Measurements from ENCODE around the gene DTD1. TPM values are rescaled to one million over a fixed set of nuclear protein-coding genes. Genes with fewer than 3 reads are reported as not detected.

DTD1 gene
- total and polyA plus RNA-seq, 2 donors: 13.2 to 16.9 TPM

DNA sequence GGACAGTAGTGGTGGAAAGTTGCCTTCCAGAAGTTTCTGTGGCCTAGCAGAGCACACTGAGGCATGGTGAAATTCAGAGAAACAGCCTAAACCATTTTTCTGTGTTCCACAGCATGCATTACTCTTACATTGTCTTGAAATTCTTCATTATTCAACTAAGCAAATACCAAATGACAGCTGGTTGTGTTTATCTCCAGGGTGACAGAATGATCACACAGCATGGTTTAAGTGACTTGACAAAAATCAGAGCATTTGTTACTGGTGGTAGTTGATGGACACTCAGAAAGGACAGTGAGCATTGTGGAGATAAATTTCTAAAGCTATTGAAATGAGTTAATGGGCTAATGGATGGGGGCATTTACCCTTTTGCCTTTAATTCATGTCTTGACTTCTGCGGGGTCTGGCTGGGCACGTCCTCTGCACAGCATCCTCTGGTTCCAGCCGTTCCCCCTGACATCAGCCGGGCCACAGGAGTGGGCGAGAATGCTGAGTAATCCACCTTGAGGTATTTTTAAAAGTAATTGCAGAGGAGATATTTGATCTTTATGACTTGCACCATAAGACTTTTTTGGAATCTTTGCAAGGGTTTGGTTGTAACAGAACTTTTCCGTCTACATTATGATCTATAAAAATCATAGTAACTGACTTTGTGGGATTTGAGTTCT lies 146.8 kb downstream of the DTD1 start:
- Histone ChIP-seq H3K4me1 (ENCODE audit: control insufficient read depth in 2 of 2, insufficient read depth in 2 of 2, low read length in 2 of 2) (no peaks in the 10 kb centered on the region), H3K9me3 (ENCODE audit: control insufficient read depth in 2 of 2, insufficient read depth in 1 of 2, low read length in 1 of 2) (no peaks in the 10 kb centered on the region), H3K4me3 (ENCODE audit: low read length in 2 of 2) (no peak overlapping the region), H3K27ac (ENCODE audit: low read depth in 1 of 2, low read length in 1 of 2) (no peak overlapping the region), H3K27me3 (ENCODE audit: control insufficient read depth in 2 of 2, insufficient read depth in 1 of 2, low read length in 1 of 2) (no peaks in the 10 kb centered on the region), H3K36me3 (ENCODE audit: control insufficient read depth in 2 of 2, insufficient read depth in 2 of 2, low read length in 1 of 2) (no peaks in the 10 kb centered on the region)
- DNase-seq (ENCODE audit: low read depth in 6 of 9, low spot score in 9 of 9): no peak
- WGBS: 95% methylated on average over 6 of the region's 6 CpGs

GRCh38 chr20:18737140-18737539 lies 149.3 kb downstream of the DTD1 start:
- no peak overlapping the region for H3K4me3 ChIP-seq (ENCODE audit: low read length in 2 of 2)
- over 99% methylated on average over 4 of the region's 4 CpGs for WGBS
- no peak for DNase-seq (ENCODE audit: low read depth in 6 of 9, low spot score in 9 of 9)
- H3K36me3 ChIP-seq (ENCODE audit: control insufficient read depth in 2 of 2, insufficient read depth in 2 of 2, low read length in 1 of 2): no peaks in the 10 kb centered on the region
- no peaks in the 10 kb centered on the region for H3K4me1 ChIP-seq (ENCODE audit: control insufficient read depth in 2 of 2, insufficient read depth in 2 of 2, low read length in 2 of 2)
- H3K9me3 ChIP-seq (ENCODE audit: control insufficient read depth in 2 of 2, insufficient read depth in 1 of 2, low read length in 1 of 2): no peaks in the 10 kb centered on the region
- H3K27ac ChIP-seq (ENCODE audit: low read depth in 1 of 2, low read length in 1 of 2): no peak overlapping the region
- H3K27me3 ChIP-seq (ENCODE audit: control insufficient read depth in 2 of 2, insufficient read depth in 1 of 2, low read length in 1 of 2): no peaks in the 10 kb centered on the region

DNA sequence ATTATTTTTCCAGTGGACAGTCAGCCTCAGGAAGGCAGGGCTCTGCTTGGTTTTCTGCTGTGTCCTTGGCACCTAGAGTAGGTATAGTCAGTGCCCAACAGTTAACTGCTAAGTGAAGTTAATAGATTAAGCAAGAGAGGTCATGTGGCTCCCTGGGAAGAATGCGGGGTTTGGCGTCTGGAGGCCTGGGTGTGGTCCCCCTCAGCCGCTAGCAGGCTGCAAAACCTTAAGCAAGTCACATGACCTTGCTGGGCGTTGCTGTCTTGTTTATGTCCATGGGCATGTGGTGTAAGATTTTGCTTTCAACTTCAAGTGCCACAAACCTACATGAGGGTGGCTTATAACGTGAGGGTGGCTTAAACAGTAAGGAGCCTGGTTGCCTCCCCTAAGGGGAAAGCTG lies 150.2 kb downstream of the DTD1 start:
- Histone ChIP-seq H3K4me1 (ENCODE audit: control insufficient read depth in 2 of 2, insufficient read depth in 2 of 2, low read length in 2 of 2) (no peaks in the 10 kb centered on the region), H3K27me3 (ENCODE audit: control insufficient read depth in 2 of 2, insufficient read depth in 1 of 2, low read length in 1 of 2) (no peaks in the 10 kb centered on the region), H3K36me3 (ENCODE audit: control insufficient read depth in 2 of 2, insufficient read depth in 2 of 2, low read length in 1 of 2) (no peaks in the 10 kb centered on the region), H3K9me3 (ENCODE audit: control insufficient read depth in 2 of 2, insufficient read depth in 1 of 2, low read length in 1 of 2) (no peaks in the 10 kb centered on the region), H3K4me3 (ENCODE audit: low read length in 2 of 2) (no peak overlapping the region), H3K27ac (ENCODE audit: low read depth in 1 of 2, low read length in 1 of 2) (no peak overlapping the region)
- no peak for DNase-seq (ENCODE audit: low read depth in 6 of 9, low spot score in 9 of 9)
- 94% methylated on average over 5 of the region's 5 CpGs for WGBS

DNA sequence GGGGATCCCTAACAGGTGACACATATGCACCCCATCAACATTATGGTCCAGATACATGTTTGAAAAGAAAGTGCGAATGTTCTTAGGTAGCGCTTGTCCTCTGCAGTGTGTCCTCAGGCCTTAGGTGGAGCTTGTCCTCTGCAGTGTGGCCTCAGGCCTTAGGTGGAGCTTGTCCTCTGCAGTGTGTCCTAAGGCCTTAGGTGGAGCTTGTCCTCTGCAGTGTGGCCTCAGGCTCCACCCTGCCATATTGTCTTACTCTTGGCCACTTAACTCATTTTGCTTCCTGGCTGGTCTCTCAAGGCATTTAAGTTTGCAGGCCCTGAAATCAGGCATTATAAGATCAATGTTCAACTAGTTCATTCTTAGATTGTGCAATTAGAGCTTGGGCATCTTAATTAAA lies 151.0 kb downstream of the DTD1 start:
- no peaks in the 10 kb centered on the region for H3K36me3 ChIP-seq (ENCODE audit: control insufficient read depth in 2 of 2, insufficient read depth in 2 of 2, low read length in 1 of 2)
- H3K9me3 ChIP-seq (ENCODE audit: control insufficient read depth in 2 of 2, insufficient read depth in 1 of 2, low read length in 1 of 2): no peaks in the 10 kb centered on the region
- H3K4me3 ChIP-seq (ENCODE audit: low read length in 2 of 2): no peak overlapping the region
- H3K27ac ChIP-seq (ENCODE audit: low read depth in 1 of 2, low read length in 1 of 2): no peak overlapping the region
- no peaks in the 10 kb centered on the region for H3K4me1 ChIP-seq (ENCODE audit: control insufficient read depth in 2 of 2, insufficient read depth in 2 of 2, low read length in 2 of 2)
- no peaks in the 10 kb centered on the region for H3K27me3 ChIP-seq (ENCODE audit: control insufficient read depth in 2 of 2, insufficient read depth in 1 of 2, low read length in 1 of 2)
- 97% methylated on average over 2 of the region's 2 CpGs for WGBS
- no peak for DNase-seq (ENCODE audit: low read depth in 6 of 9, low spot score in 9 of 9)

DNA sequence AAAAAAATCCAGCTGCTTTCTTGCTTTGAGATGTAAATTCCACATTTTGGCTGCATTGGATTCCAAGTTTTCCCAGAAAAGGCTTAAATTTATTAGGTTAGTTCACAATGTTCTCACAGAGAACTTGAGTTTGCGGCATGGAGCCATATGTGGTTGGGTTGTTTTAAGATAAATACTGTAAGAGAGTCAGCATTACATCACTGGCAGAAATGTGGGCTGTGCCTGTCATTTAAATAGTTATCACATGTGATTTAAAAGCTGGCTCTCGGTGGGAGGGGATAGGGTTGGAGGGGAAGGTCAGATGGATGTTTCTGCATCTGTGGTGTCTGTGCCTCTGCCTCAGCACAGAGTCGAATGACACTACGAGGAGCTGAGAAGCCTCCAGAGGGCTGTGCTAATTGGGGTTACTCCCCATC lies 151.9 kb downstream of the DTD1 start:
- WGBS: 92% methylated on average over 4 of the region's 4 CpGs
- DNase-seq (ENCODE audit: low read depth in 6 of 9, low spot score in 9 of 9): no peak
- Histone ChIP-seq H3K9me3 (ENCODE audit: control insufficient read depth in 2 of 2, insufficient read depth in 1 of 2, low read length in 1 of 2) (no peaks in the 10 kb centered on the region), H3K36me3 (ENCODE audit: control insufficient read depth in 2 of 2, insufficient read depth in 2 of 2, low read length in 1 of 2) (no peaks in the 10 kb centered on the region), H3K4me3 (ENCODE audit: low read length in 2 of 2) (no peak overlapping the region), H3K27ac (ENCODE audit: low read depth in 1 of 2, low read length in 1 of 2) (no peak overlapping the region), H3K4me1 (ENCODE audit: control insufficient read depth in 2 of 2, insufficient read depth in 2 of 2, low read length in 2 of 2) (no peaks in the 10 kb centered on the region), H3K27me3 (ENCODE audit: control insufficient read depth in 2 of 2, insufficient read depth in 1 of 2, low read length in 1 of 2) (no peaks in the 10 kb centered on the region)

- Histone ChIP-seq H3K27me3 (ENCODE audit: control insufficient read depth in 2 of 2, insufficient read depth in 1 of 2, low read length in 1 of 2) (no peaks in the 10 kb centered on the region), H3K36me3 (ENCODE audit: control insufficient read depth in 2 of 2, insufficient read depth in 2 of 2, low read length in 1 of 2) (no peaks in the 10 kb centered on the region), H3K4me1 (ENCODE audit: control insufficient read depth in 2 of 2, insufficient read depth in 2 of 2, low read length in 2 of 2) (no peaks in the 10 kb centered on the region), H3K4me3 (ENCODE audit: low read length in 2 of 2) (no peak overlapping the region), H3K9me3 (ENCODE audit: control insufficient read depth in 2 of 2, insufficient read depth in 1 of 2, low read length in 1 of 2) (no peaks in the 10 kb centered on the region), H3K27ac (ENCODE audit: low read depth in 1 of 2, low read length in 1 of 2) (no peak overlapping the region)
- 97% methylated on average over 3 of the region's 3 CpGs for WGBS
- no peak for DNase-seq (ENCODE audit: low read depth in 6 of 9, low spot score in 9 of 9)
These were observed 152.9 kb downstream of the DTD1 start for GRCh38 chr20:18740726-18741125.

GRCh38 chr20:18742841-18743240 lies 155.0 kb downstream of the DTD1 start:
- H3K27me3 ChIP-seq (ENCODE audit: control insufficient read depth in 2 of 2, insufficient read depth in 1 of 2, low read length in 1 of 2): no peaks in the 10 kb centered on the region
- 91% methylated on average over 3 of the region's 3 CpGs for WGBS
- H3K36me3 ChIP-seq (ENCODE audit: control insufficient read depth in 2 of 2, insufficient read depth in 2 of 2, low read length in 1 of 2): no peaks in the 10 kb centered on the region

GRCh38 chr20:18743665-18744440 lies 156.0 kb downstream of the DTD1 start:
- Histone ChIP-seq H3K9me3 (ENCODE audit: control insufficient read depth in 2 of 2, insufficient read depth in 1 of 2, low read length in 1 of 2) (no peaks in the 10 kb centered on the region), H3K4me1 (ENCODE audit: control insufficient read depth in 2 of 2, insufficient read depth in 2 of 2, low read length in 2 of 2) (no peaks in the 10 kb centered on the region), H3K27me3 (ENCODE audit: control insufficient read depth in 2 of 2, insufficient read depth in 1 of 2, low read length in 1 of 2) (no peaks in the 10 kb centered on the region), H3K27ac (ENCODE audit: low read depth in 1 of 2, low read length in 1 of 2) (no peak overlapping the region), H3K4me3 (ENCODE audit: low read length in 2 of 2) (no peak overlapping the region), H3K36me3 (ENCODE audit: control insufficient read depth in 2 of 2, insufficient read depth in 2 of 2, low read length in 1 of 2) (no peaks in the 10 kb centered on the region)
- DNase-seq (ENCODE audit: low read depth in 6 of 9, low spot score in 9 of 9): no peak
- 97% methylated on average over 11 of the region's 11 CpGs for WGBS

More at GRCh38 chr20:18742841-18743240, 155.0 kb downstream of the DTD1 start:
- Histone ChIP-seq H3K4me1 (ENCODE audit: control insufficient read depth in 2 of 2, insufficient read depth in 2 of 2, low read length in 2 of 2) (no peaks in the 10 kb centered on the region), H3K27ac (ENCODE audit: low read depth in 1 of 2, low read length in 1 of 2) (no peak overlapping the region), H3K9me3 (ENCODE audit: control insufficient read depth in 2 of 2, insufficient read depth in 1 of 2, low read length in 1 of 2) (no peaks in the 10 kb centered on the region), H3K4me3 (ENCODE audit: low read length in 2 of 2) (no peak overlapping the region)
- no peak for DNase-seq (ENCODE audit: low read depth in 6 of 9, low spot score in 9 of 9)

DNA sequence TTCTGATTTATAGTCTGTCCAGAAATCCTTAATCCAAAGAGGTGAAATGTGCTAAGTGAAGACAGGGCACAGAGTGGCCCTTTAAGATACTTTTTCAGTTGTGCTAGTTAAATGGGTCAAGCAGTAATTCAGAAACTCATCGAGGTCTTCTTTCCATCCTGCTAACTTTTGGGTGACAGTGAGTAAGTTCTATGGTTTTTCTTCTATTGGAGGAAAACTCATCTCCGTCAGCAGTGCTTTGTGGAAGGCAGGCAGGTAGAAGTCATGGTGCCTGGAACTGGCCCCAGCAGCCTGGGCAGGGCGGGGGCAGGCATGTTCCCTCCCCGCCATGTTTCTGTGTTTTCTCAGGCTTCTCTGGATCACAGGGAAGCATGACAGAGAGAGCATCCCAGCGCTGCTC lies 159.2 kb downstream of the DTD1 start:
- no peaks in the 10 kb centered on the region for H3K36me3 ChIP-seq (ENCODE audit: control insufficient read depth in 2 of 2, insufficient read depth in 2 of 2, low read length in 1 of 2)
- H3K27ac ChIP-seq (ENCODE audit: low read depth in 1 of 2, low read length in 1 of 2): no peak overlapping the region
- DNase-seq (ENCODE audit: low read depth in 6 of 9, low spot score in 9 of 9): no peak
- 76% methylated on average over 5 of the region's 5 CpGs for WGBS
- no peaks in the 10 kb centered on the region for H3K9me3 ChIP-seq (ENCODE audit: control insufficient read depth in 2 of 2, insufficient read depth in 1 of 2, low read length in 1 of 2)
- H3K4me3 ChIP-seq (ENCODE audit: low read length in 2 of 2): no peak overlapping the region
- H3K4me1 ChIP-seq (ENCODE audit: control insufficient read depth in 2 of 2, insufficient read depth in 2 of 2, low read length in 2 of 2): no peaks in the 10 kb centered on the region
- no peaks in the 10 kb centered on the region for H3K27me3 ChIP-seq (ENCODE audit: control insufficient read depth in 2 of 2, insufficient read depth in 1 of 2, low read length in 1 of 2)
